Fibroblast of mammary gland (primary cell): ENCODE results near the gene MITF.

ENCODE experiments used
- DNase-seq: peaks from one replicate; pipeline ENCODE4 v3.0.0-alpha.2; 2010; ENCODE audit warnings: low read depth
- H3K4me3 ChIP-seq: 2 replicates; pipeline ENCODE4 v1.5.1; 2011; ENCODE audit warnings: low read depth, mild to moderate bottlenecking, low read length, moderate library complexity; ENCODE audit not compliant: control insufficient read depth
- CTCF ChIP-seq: conservative IDR thresholded peaks from 2 replicates; pipeline ENCODE4 v1.5.1; 2011; ENCODE audit warnings: low read depth, low read length, inconsistent platforms; ENCODE audit not compliant: control insufficient read depth, insufficient read depth

The MITF gene

GRCh38 chr3:69932501-69932900 lies 193.2 kb downstream of the MITF start:
- no peak for DNase-seq
- no peak for TF ChIP-seq CTCF
- H3K4me3 ChIP-seq: no peak overlapping the region

GRCh38 chr3:69934398-69934797 lies 195.1 kb downstream of the MITF start:
- DNase-seq: no peak
- no peak overlapping the region for H3K4me3 ChIP-seq
- no peak for TF ChIP-seq CTCF

GRCh38 chr3:69936266-69936665 lies 197.0 kb downstream of the MITF start:
- no peak for DNase-seq
- no peak overlapping the region for H3K4me3 ChIP-seq
- no peak for TF ChIP-seq CTCF

- H3K4me3 ChIP-seq: no peak overlapping the region
- no peak for TF ChIP-seq CTCF
- no peak for DNase-seq
Measured at GRCh38 chr3:69938061-69938460, 198.8 kb downstream of the MITF start.

GRCh38 chr3:69938931-69939330 lies 199.7 kb downstream of the MITF start:
- no peak for TF ChIP-seq CTCF
- no peak for DNase-seq
- H3K4me3 ChIP-seq: no peak overlapping the region

- no peak for TF ChIP-seq CTCF
- peak; percentile 17 for DNase-seq
Measured at GRCh38 chr3:69941037-69941436, 201.8 kb downstream of the MITF start.

GRCh38 chr3:69941439-69942176 lies 202.3 kb downstream of the MITF start:
- peak; percentile 8 for DNase-seq
- H3K4me3 ChIP-seq: no peak overlapping the region
- no peak for TF ChIP-seq CTCF

More at GRCh38 chr3:69941037-69941436, 201.8 kb downstream of the MITF start:
- no peak overlapping the region for H3K4me3 ChIP-seq
